ENCODE measurements around the gene SEMA6A.

DNA sequence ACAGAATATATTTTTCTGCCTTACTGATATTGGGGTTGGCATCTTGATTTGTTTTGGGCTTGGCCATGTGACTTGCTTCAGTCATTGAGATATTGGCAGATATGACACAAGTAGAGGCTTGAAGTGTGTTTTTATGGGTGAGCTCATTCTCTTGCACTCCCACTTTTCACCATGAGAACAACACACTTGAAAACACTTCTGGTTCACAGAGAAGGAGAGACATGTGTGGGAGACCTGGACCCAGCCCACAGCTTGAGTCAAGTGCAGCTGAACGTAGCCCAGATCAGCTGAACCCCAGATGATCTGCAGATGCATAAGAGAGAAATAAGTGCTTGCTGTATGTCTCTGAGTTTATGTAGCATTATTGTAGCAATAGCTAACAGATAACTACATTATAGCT is 155.4 kb downstream of the SEMA6A start:
- TF ChIP-seq SMC3 (conservative IDR thresholded peaks at IDR 0.05; ENCODE audit: insufficient read depth, low read depth, low read length) (no peak), KLF16 (IDR thresholded peaks at IDR 0.05) (no peak), ERF (CRISPR knock-in tag; IDR thresholded peaks at IDR 0.05) (no peak), KLF10 (CRISPR knock-in tag; IDR thresholded peaks at IDR 0.05) (no peak), ZBTB8A (IDR thresholded peaks at IDR 0.05; ENCODE audit: partially characterized antibody) (no peak), ETV6 (IDR thresholded peaks at IDR 0.05; ENCODE audit: borderline replicate concordance in 1 of 2, low read depth in 2 of 2, low read length in 1 of 2) (no peak), ETV6 (CRISPR knock-in tag; IDR thresholded peaks at IDR 0.05; ENCODE audit: borderline replicate concordance) (no peak), MAX (CRISPR knock-in tag; IDR thresholded peaks at IDR 0.05) (no peak), ZNF354B (CRISPR knock-in tag; IDR thresholded peaks at IDR 0.05) (no peak), HOXB6 (CRISPR knock-in tag; IDR thresholded peaks at IDR 0.05; ENCODE audit: borderline replicate concordance) (no peak), ZFP36 (IDR thresholded peaks at IDR 0.05; ENCODE audit: low read depth, low read length, partially characterized antibody) (no peak), TCFL5 (CRISPR knock-in tag; conservative IDR thresholded peaks at IDR 0.05) (no peak), L3MBTL2 (IDR thresholded peaks at IDR 0.05) (no peak)
- TF ChIP-seq, protein P1, sequence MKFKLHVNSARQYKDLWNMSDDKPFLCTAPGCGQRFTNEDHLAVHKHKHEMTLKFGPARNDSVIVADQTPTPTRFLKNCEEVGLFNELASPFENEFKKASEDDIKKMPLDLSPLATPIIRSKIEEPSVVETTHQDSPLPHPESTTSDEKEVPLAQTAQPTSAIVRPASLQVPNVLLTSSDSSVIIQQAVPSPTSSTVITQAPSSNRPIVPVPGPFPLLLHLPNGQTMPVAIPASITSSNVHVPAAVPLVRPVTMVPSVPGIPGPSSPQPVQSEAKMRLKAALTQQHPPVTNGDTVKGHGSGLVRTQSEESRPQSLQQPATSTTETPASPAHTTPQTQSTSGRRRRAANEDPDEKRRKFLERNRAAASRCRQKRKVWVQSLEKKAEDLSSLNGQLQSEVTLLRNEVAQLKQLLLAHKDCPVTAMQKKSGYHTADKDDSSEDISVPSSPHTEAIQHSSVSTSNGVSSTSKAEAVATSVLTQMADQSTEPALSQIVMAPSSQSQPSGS (CRISPR knock-in tag; IDR thresholded peaks at IDR 0.05): no peak
- TF ChIP-seq, protein P2, sequence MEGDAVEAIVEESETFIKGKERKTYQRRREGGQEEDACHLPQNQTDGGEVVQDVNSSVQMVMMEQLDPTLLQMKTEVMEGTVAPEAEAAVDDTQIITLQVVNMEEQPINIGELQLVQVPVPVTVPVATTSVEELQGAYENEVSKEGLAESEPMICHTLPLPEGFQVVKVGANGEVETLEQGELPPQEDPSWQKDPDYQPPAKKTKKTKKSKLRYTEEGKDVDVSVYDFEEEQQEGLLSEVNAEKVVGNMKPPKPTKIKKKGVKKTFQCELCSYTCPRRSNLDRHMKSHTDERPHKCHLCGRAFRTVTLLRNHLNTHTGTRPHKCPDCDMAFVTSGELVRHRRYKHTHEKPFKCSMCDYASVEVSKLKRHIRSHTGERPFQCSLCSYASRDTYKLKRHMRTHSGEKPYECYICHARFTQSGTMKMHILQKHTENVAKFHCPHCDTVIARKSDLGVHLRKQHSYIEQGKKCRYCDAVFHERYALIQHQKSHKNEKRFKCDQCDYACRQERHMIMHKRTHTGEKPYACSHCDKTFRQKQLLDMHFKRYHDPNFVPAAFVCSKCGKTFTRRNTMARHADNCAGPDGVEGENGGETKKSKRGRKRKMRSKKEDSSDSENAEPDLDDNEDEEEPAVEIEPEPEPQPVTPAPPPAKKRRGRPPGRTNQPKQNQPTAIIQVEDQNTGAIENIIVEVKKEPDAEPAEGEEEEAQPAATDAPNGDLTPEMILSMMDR (IDR thresholded peaks at IDR 0.05 in 2 of 3, conservative IDR thresholded peaks at IDR 0.05 in 1 of 3; ENCODE audit: insufficient read depth in 2 of 3, low read depth in 1 of 3, low read length in 3 of 3): no peak

Data from K562 (cell line).